Measurements from ENCODE around the gene CERS1. TPM values are rescaled to one million over a fixed set of nuclear protein-coding genes. Genes with fewer than 3 reads are reported as not detected.

CERS1 gene
- total RNA-seq, 1 experiment from 2014 or later: 4.4 TPM

DNA sequence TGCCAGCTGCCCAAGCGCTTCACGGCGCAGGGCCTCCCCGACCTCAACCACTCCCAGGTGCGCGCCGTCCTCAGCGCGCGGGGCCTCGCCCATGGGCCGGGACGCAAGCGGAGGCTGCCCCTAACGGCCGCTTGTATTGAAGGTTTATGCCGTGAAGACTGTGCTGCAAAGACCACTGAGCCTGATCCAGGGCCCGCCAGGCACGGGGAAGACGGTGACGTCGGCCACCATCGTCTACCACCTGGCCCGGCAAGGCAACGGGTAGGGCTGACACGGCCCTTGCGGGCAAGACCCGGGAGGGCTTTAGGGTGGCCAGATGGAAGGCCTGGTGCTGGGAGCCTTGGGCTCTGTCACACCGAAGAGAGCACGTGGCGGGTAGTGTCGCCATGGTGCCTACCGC lies 41.0 kb downstream of the CERS1 start:
- TF ChIP-seq, protein P1, sequence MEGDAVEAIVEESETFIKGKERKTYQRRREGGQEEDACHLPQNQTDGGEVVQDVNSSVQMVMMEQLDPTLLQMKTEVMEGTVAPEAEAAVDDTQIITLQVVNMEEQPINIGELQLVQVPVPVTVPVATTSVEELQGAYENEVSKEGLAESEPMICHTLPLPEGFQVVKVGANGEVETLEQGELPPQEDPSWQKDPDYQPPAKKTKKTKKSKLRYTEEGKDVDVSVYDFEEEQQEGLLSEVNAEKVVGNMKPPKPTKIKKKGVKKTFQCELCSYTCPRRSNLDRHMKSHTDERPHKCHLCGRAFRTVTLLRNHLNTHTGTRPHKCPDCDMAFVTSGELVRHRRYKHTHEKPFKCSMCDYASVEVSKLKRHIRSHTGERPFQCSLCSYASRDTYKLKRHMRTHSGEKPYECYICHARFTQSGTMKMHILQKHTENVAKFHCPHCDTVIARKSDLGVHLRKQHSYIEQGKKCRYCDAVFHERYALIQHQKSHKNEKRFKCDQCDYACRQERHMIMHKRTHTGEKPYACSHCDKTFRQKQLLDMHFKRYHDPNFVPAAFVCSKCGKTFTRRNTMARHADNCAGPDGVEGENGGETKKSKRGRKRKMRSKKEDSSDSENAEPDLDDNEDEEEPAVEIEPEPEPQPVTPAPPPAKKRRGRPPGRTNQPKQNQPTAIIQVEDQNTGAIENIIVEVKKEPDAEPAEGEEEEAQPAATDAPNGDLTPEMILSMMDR (IDR thresholded peaks at IDR 0.05; ENCODE audit: unreplicated experiment): no peak
- no peak overlapping the region for H3K27ac Mint-ChIP-seq (ENCODE audit: unreplicated experiment)
- no peaks in the 10 kb centered on the region for H3K27me3 Mint-ChIP-seq (ENCODE audit: unreplicated experiment)
- no TSS peak for BruUV-seq (replicated peaks)
- peaks cover 35% of the 10 kb centered on the region for H3K36me3 Mint-ChIP-seq (ENCODE audit: insufficient read depth, unreplicated experiment)
- CTCF ChIA-PET: no interaction called here
- no peak for DNase-seq
- H3K9me3 Mint-ChIP-seq (ENCODE audit: low read depth, unreplicated experiment): no peaks in the 10 kb centered on the region
- no peaks in the 10 kb centered on the region for H3K4me1 Mint-ChIP-seq (ENCODE audit: low read depth, unreplicated experiment)
- intact Hi-C loops (cut with micrococcal nuclease; ENCODE audit: unreplicated experiment): no loop called here
- H3K4me3 Mint-ChIP-seq (ENCODE audit: low read depth, unreplicated experiment): no peak overlapping the region

DNA sequence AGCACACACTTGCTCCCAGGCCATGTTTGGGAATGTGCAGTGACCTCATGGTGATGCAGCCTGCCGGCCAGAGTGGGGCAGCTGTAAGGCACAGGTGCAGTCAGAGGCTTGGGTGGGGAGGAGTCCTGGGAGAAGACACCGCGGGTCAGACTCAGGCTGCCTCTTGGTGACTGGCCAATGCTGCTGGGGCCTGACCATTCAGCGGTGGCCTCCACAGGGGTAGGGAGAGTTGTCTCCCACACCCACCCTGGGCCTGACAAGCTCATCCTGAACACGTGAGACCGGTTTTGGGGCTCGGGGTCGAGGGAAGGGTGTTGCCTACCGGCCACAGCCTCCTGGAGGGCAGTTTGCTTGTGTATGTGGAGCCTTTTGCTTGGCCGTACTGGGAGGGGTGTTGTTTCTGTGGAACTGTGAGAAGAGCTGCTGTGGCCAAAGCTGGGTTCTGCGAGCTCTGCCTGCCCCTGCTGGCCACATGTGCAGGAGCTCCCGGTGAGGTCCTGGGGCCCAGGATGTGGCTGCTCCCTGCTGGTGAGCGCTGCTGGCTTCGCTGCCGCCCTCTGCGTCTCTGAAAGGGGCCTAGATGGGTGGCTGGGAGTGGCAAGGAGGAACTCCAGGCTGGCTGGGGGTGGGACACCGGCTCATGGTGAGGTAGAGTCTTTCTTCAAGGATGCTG lies 42.1 kb downstream of the CERS1 start:
- Mint-ChIP-seq H3K27ac (ENCODE audit: unreplicated experiment) (no peak overlapping the region), H3K27me3 (ENCODE audit: unreplicated experiment) (no peaks in the 10 kb centered on the region), H3K36me3 (ENCODE audit: insufficient read depth, unreplicated experiment) (peaks cover 37% of the 10 kb centered on the region), H3K4me3 (ENCODE audit: low read depth, unreplicated experiment) (no peak overlapping the region), H3K9me3 (ENCODE audit: low read depth, unreplicated experiment) (no peaks in the 10 kb centered on the region), H3K4me1 (ENCODE audit: low read depth, unreplicated experiment) (no peaks in the 10 kb centered on the region)
- no peak for DNase-seq
- no TSS peak for BruUV-seq (replicated peaks)
- CTCF ChIA-PET: interaction anchor here (0.6 kb wide), 1 partner anchor 261 kb away, joined by 3 read pairs; no protein-coding TSS in a partner anchor
- TF ChIP-seq, protein P1 (IDR thresholded peaks at IDR 0.05; ENCODE audit: unreplicated experiment): no peak
- intact Hi-C loops (cut with micrococcal nuclease; ENCODE audit: unreplicated experiment): no loop called here

DNA sequence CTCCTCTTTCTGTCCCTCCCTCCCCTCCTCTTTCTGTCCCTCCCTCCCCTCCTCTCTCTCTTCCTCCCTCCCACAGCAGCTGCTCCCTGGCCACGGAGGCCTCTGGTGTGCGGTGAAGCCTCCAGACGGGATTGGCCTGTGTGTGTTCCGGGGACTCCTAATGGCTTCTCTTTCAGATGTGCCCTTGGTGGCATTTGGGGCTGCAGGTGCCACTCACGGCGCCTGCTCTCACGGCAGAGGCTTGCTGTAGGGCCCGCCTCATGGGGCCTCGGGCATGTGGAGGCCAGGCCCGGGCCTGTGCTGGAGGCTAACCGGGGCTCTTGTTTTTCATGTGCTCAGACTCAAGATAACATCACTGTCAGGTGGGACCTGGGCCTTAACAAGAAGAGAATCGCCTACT lies 43.3 kb downstream of the CERS1 start:
- BruUV-seq (replicated peaks): no TSS peak
- intact Hi-C loops (cut with micrococcal nuclease; ENCODE audit: unreplicated experiment): no loop called here
- DNase-seq: no peak
- H3K27ac Mint-ChIP-seq (ENCODE audit: unreplicated experiment): no peak overlapping the region
- no peak overlapping the region for H3K4me3 Mint-ChIP-seq (ENCODE audit: low read depth, unreplicated experiment)
- no peaks in the 10 kb centered on the region for H3K9me3 Mint-ChIP-seq (ENCODE audit: low read depth, unreplicated experiment)
- TF ChIP-seq, protein P1 (IDR thresholded peaks at IDR 0.05; ENCODE audit: unreplicated experiment): no peak
- peaks cover 33% of the 10 kb centered on the region for H3K36me3 Mint-ChIP-seq (ENCODE audit: insufficient read depth, unreplicated experiment)
- CTCF ChIA-PET: no interaction called here
- H3K27me3 Mint-ChIP-seq (ENCODE audit: unreplicated experiment): no peaks in the 10 kb centered on the region
- H3K4me1 Mint-ChIP-seq (ENCODE audit: low read depth, unreplicated experiment): no peaks in the 10 kb centered on the region

DNA sequence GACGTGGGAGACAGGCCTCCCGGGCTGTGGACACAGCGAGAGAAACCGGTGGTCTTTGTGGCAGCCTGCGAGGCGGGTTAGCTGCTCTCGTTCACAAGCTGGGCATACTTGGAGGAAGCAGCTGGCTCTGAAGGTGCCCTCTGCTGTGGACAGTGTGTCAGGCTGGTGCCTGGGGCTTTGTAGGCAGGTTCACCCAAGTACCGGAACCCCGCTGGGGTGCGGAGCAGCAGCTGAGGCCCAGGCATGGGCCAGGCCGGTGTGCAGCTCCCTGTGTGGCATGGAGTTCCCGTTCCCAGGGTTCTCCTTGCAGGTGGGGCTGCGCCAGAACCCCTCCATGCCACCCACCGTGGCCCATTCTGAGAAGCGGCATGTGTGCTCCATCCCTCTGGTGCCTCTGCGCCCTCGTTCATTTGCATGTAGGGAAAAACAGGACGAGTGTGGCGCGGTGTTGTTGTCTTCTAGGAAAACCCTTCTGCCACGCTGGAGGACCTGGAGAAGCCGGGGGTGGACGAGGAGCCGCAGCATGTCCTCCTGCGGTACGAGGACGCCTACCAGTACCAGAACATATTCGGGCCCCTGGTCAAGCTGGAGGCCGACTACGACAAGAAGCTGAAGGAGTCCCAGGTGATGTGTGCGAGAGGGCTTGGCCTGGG lies 44.2 kb downstream of the CERS1 start:
- intact Hi-C loops (cut with micrococcal nuclease; ENCODE audit: unreplicated experiment): no loop called here
- no peak for DNase-seq
- BruUV-seq (replicated peaks): no TSS peak
- Mint-ChIP-seq H3K9me3 (ENCODE audit: low read depth, unreplicated experiment) (no peaks in the 10 kb centered on the region), H3K4me1 (ENCODE audit: low read depth, unreplicated experiment) (no peaks in the 10 kb centered on the region), H3K27ac (ENCODE audit: unreplicated experiment) (no peak overlapping the region), H3K27me3 (ENCODE audit: unreplicated experiment) (no peaks in the 10 kb centered on the region), H3K36me3 (ENCODE audit: insufficient read depth, unreplicated experiment) (peaks cover 39% of the 10 kb centered on the region), H3K4me3 (ENCODE audit: low read depth, unreplicated experiment) (no peak overlapping the region)
- CTCF ChIA-PET: no interaction called here
- TF ChIP-seq, protein P1 (IDR thresholded peaks at IDR 0.05; ENCODE audit: unreplicated experiment): no peak
